OCI-LY1 (cell line): Measurements from ENCODE around the gene MYO1D.

Experiments
- H2AFZ ChIP-seq: fragments of 200-600 bp; sonication (generic), shearing (Covaris generic); 2 replicates; pipeline ENCODE4 v1.6.0; 2014; ENCODE audit warnings: antibody characterized with exemption, mild to moderate bottlenecking, low read length
- H3F3A ChIP-seq: fragments of 200-600 bp; sonication (generic), shearing (Covaris generic); 2 replicates; pipeline ENCODE4 v1.6.0; 2014; ENCODE audit warnings: mild to moderate bottlenecking, antibody characterized with exemption, low read length, moderate library complexity; ENCODE audit not compliant: insufficient read depth
- H3K27ac ChIP-seq: fragments of 200-600 bp; sonication (generic); 2 replicates; pipeline ENCODE4 v1.5.1; 2014; ENCODE audit warnings: low read length, mixed run types, mild to moderate bottlenecking, low read depth; ENCODE audit not compliant: poor library complexity, severe bottlenecking
- H3K27me3 ChIP-seq: fragments of 200-600 bp; sonication (generic); 2 replicates; pipeline ENCODE4 v1.6.0; 2014; ENCODE audit warnings: antibody characterized with exemption, mild to moderate bottlenecking, low read length, moderate library complexity; ENCODE audit not compliant: insufficient read depth
- H3K36me3 ChIP-seq: fragments of 200-600 bp; sonication (generic); 2 replicates; pipeline ENCODE4 v1.6.1; 2014; ENCODE audit warnings: mild to moderate bottlenecking, antibody characterized with exemption, low read length, moderate library complexity, mixed read lengths; ENCODE audit not compliant: insufficient read depth
- H3K4me1 ChIP-seq: fragments of 200-600 bp; sonication (generic); 2 replicates; pipeline ENCODE4 v1.5.1; 2014; ENCODE audit warnings: mild to moderate bottlenecking, low read length, moderate library complexity; ENCODE audit not compliant: insufficient read depth, severe bottlenecking
- H3K4me2 ChIP-seq: fragments of 200-600 bp; sonication (generic), shearing (Covaris generic); 2 replicates; pipeline ENCODE4 v1.6.1; 2014; ENCODE audit warnings: low read length
- H3K4me3 ChIP-seq: fragments of 200-600 bp; sonication (generic); 2 replicates; pipeline ENCODE4 v1.5.1; 2014; ENCODE audit warnings: low read length, low read depth, mild to moderate bottlenecking, mixed read lengths; ENCODE audit not compliant: poor library complexity, severe bottlenecking
- H3K79me2 ChIP-seq: fragments of 200-600 bp; shearing (Covaris generic); 2 replicates; pipeline ENCODE4 v1.6.1; 2016; ENCODE audit warnings: mixed run types, low read length, mixed read lengths; ENCODE audit not compliant: insufficient read depth
- H3K9ac ChIP-seq: fragments of 200-600 bp; sonication (generic), shearing (Covaris generic); 2 replicates; pipeline ENCODE4 v1.6.1; 2014; ENCODE audit warnings: mild to moderate bottlenecking, low read length, mixed read lengths
- H3K9me2 ChIP-seq: fragments of 200-600 bp; sonication (generic), shearing (Covaris generic); 2 replicates; pipeline ENCODE4 v1.6.1; 2014; ENCODE audit warnings: low read depth, mild to moderate bottlenecking, low read length, mixed read lengths
- H3K9me3 ChIP-seq: fragments of 200-600 bp; shearing (Covaris generic); 2 replicates; pipeline ENCODE4 v1.6.1; 2014; ENCODE audit warnings: low read length, mixed read lengths
- H4K20me1 ChIP-seq: fragments of 200-600 bp; sonication (generic), shearing (Covaris generic); 2 replicates; pipeline ENCODE4 v1.6.0; 2016; ENCODE audit warnings: mild to moderate bottlenecking, low read length; ENCODE audit not compliant: insufficient read depth
- CTCF ChIP-seq: fragments of 200-600 bp; sonication (generic), shearing (Covaris generic); IDR thresholded peaks from 2 replicates; pipeline ENCODE4 v1.5.1; 2017; ENCODE audit warnings: mild to moderate bottlenecking, antibody characterized with exemption, low read length, moderate library complexity, mixed read lengths
- EZH2 ChIP-seq: fragments of 200-600 bp; sonication (generic), shearing (Covaris generic); IDR thresholded peaks from 2 replicates; pipeline ENCODE4 v1.8.0; 2017; ENCODE audit warnings: borderline replicate concordance, mixed run types, mild to moderate bottlenecking, antibody characterized with exemption, low read length, moderate library complexity, mixed read lengths

MYO1D gene

GRCh38 chr17:32827227-32827626, 49.7 kb downstream of the MYO1D start:
- Histone ChIP-seq H3K27ac (no peak overlapping the region), H3F3A (no peaks in the 10 kb centered on the region), H4K20me1 (no peaks in the 10 kb centered on the region), H3K4me2 (no peak overlapping the region), H2AFZ (no peak overlapping the region), H3K4me3 (no peak overlapping the region), H3K79me2 (no peaks in the 10 kb centered on the region), H3K9ac (no peak overlapping the region), H3K27me3 (no peaks in the 10 kb centered on the region), H3K9me3 (no peaks in the 10 kb centered on the region), H3K9me2 (no peaks in the 10 kb centered on the region), H3K36me3 (no peaks in the 10 kb centered on the region), H3K4me1 (no peaks in the 10 kb centered on the region)
- no peak for TF ChIP-seq EZH2
- no peak for TF ChIP-seq CTCF

GRCh38 chr17:32826076-32826475, 50.8 kb downstream of the MYO1D start:
- no peaks in the 10 kb centered on the region for H3K4me1 ChIP-seq
- no peaks in the 10 kb centered on the region for H3K36me3 ChIP-seq
- H3F3A ChIP-seq, result no peaks in the 10 kb centered on the region
- no peaks in the 10 kb centered on the region for H3K9me2 ChIP-seq
- no peak overlapping the region for H3K4me3 ChIP-seq
- no peak overlapping the region for H3K9ac ChIP-seq
- no peak for TF ChIP-seq CTCF
- no peak for TF ChIP-seq EZH2
- no peak overlapping the region for H3K4me2 ChIP-seq
- H3K9me3 ChIP-seq, result no peaks in the 10 kb centered on the region
- no peaks in the 10 kb centered on the region for H3K27me3 ChIP-seq
- H3K79me2 ChIP-seq, result no peaks in the 10 kb centered on the region
- H2AFZ ChIP-seq, result no peak overlapping the region
- no peak overlapping the region for H3K27ac ChIP-seq
- no peaks in the 10 kb centered on the region for H4K20me1 ChIP-seq

GRCh38 chr17:32824334-32824733, 52.6 kb downstream of the MYO1D start:
- TF ChIP-seq CTCF, result no peak
- Histone ChIP-seq H3K79me2 (no peaks in the 10 kb centered on the region), H3K9ac (no peak overlapping the region), H3K4me1 (no peaks in the 10 kb centered on the region), H3K27ac (no peak overlapping the region), H3K4me3 (no peak overlapping the region), H3K9me2 (no peaks in the 10 kb centered on the region), H2AFZ (no peak overlapping the region), H3K27me3 (no peaks in the 10 kb centered on the region), H4K20me1 (no peaks in the 10 kb centered on the region), H3F3A (no peaks in the 10 kb centered on the region), H3K36me3 (no peaks in the 10 kb centered on the region), H3K9me3 (no peaks in the 10 kb centered on the region), H3K4me2 (no peak overlapping the region)
